GM12891 (cell line): ENCODE data around the gene DNASE1L3.

Experiments used
- PAX5 ChIP-seq: IDR thresholded peaks from 2 replicates; pipeline ENCODE4 v1.6.1; 2011; ENCODE audit warnings: low read length, moderate library complexity, mild to moderate bottlenecking; ENCODE audit not compliant: insufficient read depth, severe bottlenecking
- POLR2A ChIP-seq: IDR thresholded peaks from 2 replicates; pipeline ENCODE4 v1.6.1; 2011; ENCODE audit warnings: low read depth, low read length, control low read depth
- POLR2AphosphoS5 ChIP-seq: IDR thresholded peaks from 2 replicates; pipeline ENCODE4 v1.6.1; 2011; ENCODE audit warnings: low read depth, low read length, control low read depth
- POU2F2 ChIP-seq: IDR thresholded peaks from 2 replicates; pipeline ENCODE4 v1.6.1; 2011; ENCODE audit warnings: low read depth, mild to moderate bottlenecking, control low read depth, low read length, moderate library complexity
- TAF1 ChIP-seq: IDR thresholded peaks from 2 replicates; pipeline ENCODE4 v1.6.1; 2011; ENCODE audit warnings: low read depth, low read length, control low read depth

DNA sequence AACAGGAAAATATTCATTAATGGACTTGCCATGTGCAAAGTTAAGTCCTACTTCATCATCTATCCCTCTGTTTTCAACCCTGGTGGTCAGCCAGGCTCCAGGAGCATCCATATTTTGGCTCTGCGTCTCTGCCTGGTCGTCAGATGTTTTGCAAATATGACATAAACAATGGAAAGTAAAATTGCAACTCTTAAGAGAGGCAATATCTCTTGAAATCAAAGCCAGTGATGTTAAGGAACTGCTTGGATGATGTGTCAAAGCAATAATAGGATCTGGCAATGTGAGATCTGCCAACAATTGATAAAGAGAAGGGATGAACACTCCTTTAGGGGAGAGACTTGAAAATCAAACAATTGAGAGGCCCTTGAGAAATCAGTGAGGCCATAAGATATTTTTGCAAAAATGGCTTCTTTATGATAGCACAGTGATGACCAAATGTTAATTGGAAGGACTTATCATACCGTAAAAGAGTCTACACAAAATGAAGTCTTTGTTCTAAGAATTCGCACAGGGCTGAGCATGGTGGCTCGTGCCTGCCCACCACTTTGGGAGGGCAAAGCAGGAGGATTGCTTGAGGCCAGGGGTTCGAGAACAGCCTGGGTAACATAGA lies 33.3 kb upstream of the DNASE1L3 start:
- TF ChIP-seq POLR2AphosphoS5 (no peak), POLR2A (no peak), PAX5 (no peak), POU2F2 (no peak), TAF1 (no peak)
